ENCODE results near the gene ZNF563. TPM values are rescaled to one million over a fixed set of nuclear protein-coding genes. Genes with fewer than 3 reads are reported as not detected.

Gene ZNF563
- total RNA-seq, 1 experiment from 2014 or later, result 1.9 TPM

GRCh38 chr19:12289790-12290065 is 43.7 kb downstream of the ZNF563 start:
- Histone ChIP-seq H4K20me1 (ENCODE audit: control insufficient read depth, insufficient read depth, insufficient read length) (no peaks in the 10 kb centered on the region), H3K27ac (ENCODE audit: insufficient read length, low read depth, low read length) (no peak overlapping the region), H2BK20ac (ENCODE audit: low read depth, low read length, poor library complexity, severe bottlenecking) (no peak overlapping the region), H2BK120ac (ENCODE audit: low read depth, low read length, poor library complexity, severe bottlenecking) (no peak overlapping the region), H3K27me3 (ENCODE audit: insufficient read depth, low read length) (no peaks in the 10 kb centered on the region), H2BK15ac (ENCODE audit: low read depth, low read length) (no peak overlapping the region), H3K18ac (ENCODE audit: insufficient read length, low read depth, low read length) (no peak overlapping the region), H3K4me1 (ENCODE audit: insufficient read depth, low read length) (no peaks in the 10 kb centered on the region), H4K91ac (ENCODE audit: insufficient read length, low read depth, low read length) (no peak overlapping the region), H3K14ac (ENCODE audit: insufficient read depth, low read length) (no peak overlapping the region), H3K9ac (ENCODE audit: extremely low read depth, insufficient read length, low read length) (no peak overlapping the region), H2BK5ac (ENCODE audit: insufficient read length, low read length) (no peak overlapping the region), H3T11ph (ENCODE audit: low read length) (no peak overlapping the region), H4K8ac (replicated peaks; ENCODE audit: insufficient read length, low read depth, low read length) (no peak overlapping the region), H2AFZ (ENCODE audit: low read length) (no peak overlapping the region), H4K5ac (ENCODE audit: insufficient read length, low read depth, low read length) (no peak overlapping the region), H3K4me2 (ENCODE audit: insufficient read depth, insufficient read length, low read length) (no peak overlapping the region), H3K79me1 (ENCODE audit: insufficient read depth, low read depth, low read length, poor library complexity, severe bottlenecking) (no peaks in the 10 kb centered on the region), H3K23ac (ENCODE audit: insufficient read length, low read depth, low read length) (no peak overlapping the region), H2BK12ac (ENCODE audit: insufficient read length, low read depth, low read length) (no peak overlapping the region), H3K4ac (ENCODE audit: low read depth, low read length) (no peak overlapping the region), H2AK5ac (ENCODE audit: insufficient read length, low read length) (no peak overlapping the region), H3K23me2 (ENCODE audit: insufficient read length, low read depth, low read length, poor library complexity, severe bottlenecking) (peaks cover 10% of the 10 kb centered on the region), H3K9me3 (ENCODE audit: control insufficient read depth, low read depth, low read length) (no peaks in the 10 kb centered on the region), H3K79me2 (ENCODE audit: insufficient read depth, low read length) (no peaks in the 10 kb centered on the region; the same call in 1 of the 2 replicates), H3K56ac (ENCODE audit: insufficient read length, low read depth, low read length) (no peak overlapping the region)
- Mint-ChIP-seq H3K4me3 (no peak overlapping the region; a peak in 1 of 5 replicates), H3K4me1 (peaks cover 6 to 9% of the 10 kb centered on the region in 2 experiments), H3K36me3 (ENCODE audit: insufficient read depth in 1 of 3, low read depth in 3 of 3) (peaks cover 15 to 29% (median 22%) of the 10 kb centered on the region in 3 experiments), H3K9me3 (peaks cover 8 to 22% of the 10 kb centered on the region in 2 experiments; a peak in 4 of 5 replicates), H3K27me3 (ENCODE audit: low read depth) (no peaks in the 10 kb centered on the region), H3K27ac (no peak overlapping the region; a peak in 2 of 7 replicates)
- TF ChIP-seq, protein P1, sequence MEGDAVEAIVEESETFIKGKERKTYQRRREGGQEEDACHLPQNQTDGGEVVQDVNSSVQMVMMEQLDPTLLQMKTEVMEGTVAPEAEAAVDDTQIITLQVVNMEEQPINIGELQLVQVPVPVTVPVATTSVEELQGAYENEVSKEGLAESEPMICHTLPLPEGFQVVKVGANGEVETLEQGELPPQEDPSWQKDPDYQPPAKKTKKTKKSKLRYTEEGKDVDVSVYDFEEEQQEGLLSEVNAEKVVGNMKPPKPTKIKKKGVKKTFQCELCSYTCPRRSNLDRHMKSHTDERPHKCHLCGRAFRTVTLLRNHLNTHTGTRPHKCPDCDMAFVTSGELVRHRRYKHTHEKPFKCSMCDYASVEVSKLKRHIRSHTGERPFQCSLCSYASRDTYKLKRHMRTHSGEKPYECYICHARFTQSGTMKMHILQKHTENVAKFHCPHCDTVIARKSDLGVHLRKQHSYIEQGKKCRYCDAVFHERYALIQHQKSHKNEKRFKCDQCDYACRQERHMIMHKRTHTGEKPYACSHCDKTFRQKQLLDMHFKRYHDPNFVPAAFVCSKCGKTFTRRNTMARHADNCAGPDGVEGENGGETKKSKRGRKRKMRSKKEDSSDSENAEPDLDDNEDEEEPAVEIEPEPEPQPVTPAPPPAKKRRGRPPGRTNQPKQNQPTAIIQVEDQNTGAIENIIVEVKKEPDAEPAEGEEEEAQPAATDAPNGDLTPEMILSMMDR (conservative IDR thresholded peaks at IDR 0.05), result no peak
- no CpG with 5 or more reads among the region's 7 CpGs for WGBS (ENCODE audit: extremely low coverage, insufficient read length, low lambda C conversion rate)
- DNase-seq, result no peak
